Mesodermal cell (in vitro differentiated cells): ENCODE data around the gene TNFSF4.
"Not testable (repeated sequence)": the region's sequence is repeated elsewhere in the genome, so short reads cannot be mapped to it uniquely, and the experiment has no call there.

Source experiments
- H3K27ac ChIP-seq: 2 replicates; pipeline ENCODE4 v1.7.0; 2013; ENCODE audit warnings: mild to moderate bottlenecking, low read depth, low read length, moderate library complexity; ENCODE audit not compliant: severe bottlenecking
- H3K36me3 ChIP-seq: 2 replicates; pipeline ENCODE4 v1.7.1; 2013; ENCODE audit warnings: mild to moderate bottlenecking, low read length, moderate library complexity; ENCODE audit not compliant: control insufficient read depth, insufficient read depth
- H3K4me1 ChIP-seq: one replicate; pipeline ENCODE4 v1.7.1; 2013; ENCODE audit warnings: mild to moderate bottlenecking, low read length; ENCODE audit not compliant: insufficient read depth, control insufficient read depth, poor library complexity, severe bottlenecking
- H3K4me3 ChIP-seq: 2 replicates; pipeline ENCODE4 v1.7.0; 2013; ENCODE audit warnings: low read length, control low read depth, mild to moderate bottlenecking; ENCODE audit not compliant: insufficient read depth, poor library complexity, severe bottlenecking; ENCODE audit errors: extremely low read depth
- H3K9me3 ChIP-seq: 2 replicates; pipeline ENCODE4 v1.7.1; 2013; ENCODE audit warnings: mild to moderate bottlenecking, low read length, moderate library complexity; ENCODE audit not compliant: control insufficient read depth
- WGBS, 2 experiments: methylation state at CpG; one replicate each; pipeline ENCODE4 v1.1.5; 2013; ENCODE audit warnings: missing lambda C conversion rate in 2 of 2; ENCODE audit not compliant: insufficient coverage in 2 of 2; 5-methylcytosine and 5-hydroxymethylcytosine counted together

The TNFSF4 gene

DNA sequence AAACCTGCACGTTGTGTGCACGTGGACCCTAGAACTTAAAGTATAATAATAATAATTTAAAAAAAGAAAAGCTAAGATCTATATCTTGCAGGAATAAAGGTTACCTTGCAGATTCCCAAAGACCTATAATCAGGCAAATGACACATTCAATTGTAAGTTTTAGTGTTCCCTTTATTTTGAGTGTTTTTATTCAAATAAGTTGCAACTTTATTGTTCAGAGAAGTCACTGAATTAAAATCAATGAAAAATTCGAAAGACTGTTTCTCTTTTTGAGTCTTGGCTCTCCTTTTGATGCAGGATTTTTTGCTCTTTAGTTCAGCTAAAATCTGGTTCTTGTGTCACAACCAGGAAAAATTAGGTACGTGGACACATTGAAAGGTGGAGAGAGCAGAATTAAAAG is 27.8 kb upstream of the TNFSF4 start:
- Histone ChIP-seq H3K4me3 (no peak overlapping the region), H3K27ac (no peak overlapping the region), H3K36me3 (no peaks in the 10 kb centered on the region), H3K9me3 (no peaks in the 10 kb centered on the region), H3K4me1 (no peaks in the 10 kb centered on the region)
- WGBS, 2 experiments, result 81 to 85% methylated on average over 2 of the region's 4 CpGs

DNA sequence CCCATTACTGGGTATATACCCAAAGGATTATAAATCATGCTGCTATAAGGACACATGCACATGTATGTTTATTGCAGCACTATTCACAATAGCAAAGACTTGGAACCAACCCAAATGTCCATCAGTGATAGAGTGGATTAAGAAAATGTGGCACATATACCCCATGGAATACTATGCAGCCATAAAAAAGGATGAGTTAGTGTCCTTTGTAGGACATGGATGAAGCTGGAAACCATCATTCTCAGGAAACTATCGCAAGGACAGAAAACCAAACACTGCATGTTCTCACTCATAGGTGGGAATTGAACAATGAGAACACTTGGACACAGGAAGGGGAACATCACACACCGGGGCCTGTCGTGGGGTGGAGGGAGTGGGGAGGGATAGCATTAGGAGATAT is 27.3 kb upstream of the TNFSF4 start:
- no CpG with 5 or more reads among the region's 3 CpGs for WGBS, 2 experiments
- H3K4me1 ChIP-seq, H3K36me3 ChIP-seq, H3K4me3 ChIP-seq, H3K27ac ChIP-seq, H3K9me3 ChIP-seq: not testable (repeated sequence)

DNA sequence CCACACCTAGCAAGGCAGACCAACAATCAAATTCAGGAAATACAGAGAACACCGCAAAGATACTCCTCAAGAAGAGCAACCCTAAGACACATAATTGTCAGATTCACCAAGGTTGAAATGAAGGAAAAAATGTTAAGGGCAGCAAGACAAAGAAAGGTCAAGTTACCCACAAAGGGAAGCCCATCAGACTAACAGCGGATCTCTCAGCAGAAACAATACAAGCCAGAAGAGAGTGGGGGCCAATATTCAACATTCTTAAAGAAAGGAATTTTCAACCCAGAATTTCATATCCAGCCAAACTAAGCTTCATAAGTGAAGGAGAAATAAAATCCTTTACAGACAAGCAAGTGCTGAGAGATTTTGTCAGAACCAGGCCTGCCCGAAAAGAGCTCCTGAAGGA is 21.9 kb upstream of the TNFSF4 start:
- not testable (repeated sequence) for H3K4me1 ChIP-seq, H3K4me3 ChIP-seq, H3K9me3 ChIP-seq, H3K36me3 ChIP-seq, H3K27ac ChIP-seq
- WGBS, 2 experiments, result 86 to 100% methylated on average over 1 of the region's 3 CpGs

DNA sequence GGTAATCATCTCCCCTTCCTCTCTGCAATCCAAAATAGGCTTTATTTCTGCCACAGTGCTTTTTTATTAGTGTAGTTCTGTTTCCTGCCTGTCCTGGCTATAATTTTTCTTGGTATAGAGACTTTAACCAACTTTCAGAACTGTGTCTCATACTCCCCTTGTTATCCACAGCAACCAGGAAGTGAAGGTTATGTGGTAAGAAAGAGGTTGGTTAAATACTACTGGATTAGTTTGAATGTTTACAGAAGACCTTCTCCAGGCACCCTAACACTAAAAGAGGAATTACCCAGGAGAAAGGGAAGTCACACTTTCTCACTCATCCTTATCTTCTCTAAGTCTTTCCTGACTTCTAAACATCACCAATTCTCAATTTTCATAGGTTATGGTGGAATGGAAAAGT is 17.8 kb upstream of the TNFSF4 start:
- Histone ChIP-seq H3K9me3 (peaks cover 8% of the 10 kb centered on the region), H3K27ac (no peak overlapping the region), H3K4me3 (no peak overlapping the region), H3K4me1 (no peaks in the 10 kb centered on the region), H3K36me3 (no peaks in the 10 kb centered on the region)

DNA sequence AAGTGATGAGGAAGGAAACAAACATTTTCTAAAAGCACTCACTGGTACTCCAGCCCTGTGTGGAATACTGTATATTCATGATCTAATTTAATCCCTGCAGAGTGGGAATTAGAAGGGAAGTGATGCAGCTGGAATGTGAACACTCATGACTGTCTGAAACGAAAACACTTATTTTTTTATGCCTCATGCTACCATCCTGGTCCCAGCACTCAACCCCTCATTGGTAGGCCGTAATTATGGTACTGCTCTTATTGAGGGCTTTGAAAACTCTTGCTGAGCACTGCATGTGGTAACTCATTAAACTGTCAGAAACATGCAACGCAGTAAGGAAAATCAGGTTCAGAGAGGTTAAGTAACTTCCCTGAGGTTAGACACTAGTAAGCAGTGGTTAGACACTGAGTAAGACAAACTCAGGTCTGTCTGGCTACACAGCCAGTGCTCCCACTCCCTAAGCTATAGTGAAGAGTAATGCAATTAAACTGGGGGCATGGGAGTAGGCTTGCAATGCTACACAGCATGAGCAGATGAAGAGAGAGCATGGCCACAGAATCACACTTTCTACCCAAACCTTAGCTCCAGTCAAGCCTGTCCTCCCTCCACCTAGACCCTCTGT is 17.3 kb upstream of the TNFSF4 start:
- Histone ChIP-seq H3K4me1 (no peaks in the 10 kb centered on the region), H3K9me3 (peaks cover 8% of the 10 kb centered on the region), H3K27ac (no peak overlapping the region), H3K36me3 (no peaks in the 10 kb centered on the region), H3K4me3 (no peak overlapping the region)
- 77 to 100% methylated on average over 1 to 2 of the region's 3 CpGs for WGBS, 2 experiments

DNA sequence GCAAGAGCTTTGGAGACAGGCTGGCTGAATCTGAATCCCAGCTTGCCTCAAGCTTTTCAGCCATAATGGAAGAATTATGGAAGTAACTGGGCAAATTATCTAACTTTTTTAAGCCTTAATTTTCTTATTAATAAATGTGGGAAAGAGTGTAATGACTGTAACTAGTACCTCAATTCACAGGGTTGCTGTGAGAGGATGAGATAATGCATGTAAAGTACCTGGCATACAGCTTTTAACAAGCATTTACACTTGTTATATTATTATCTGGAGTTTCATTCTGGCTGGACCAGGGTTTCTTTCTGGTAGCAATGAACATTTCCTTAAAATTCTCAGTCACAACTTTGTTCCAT is 15.9 kb upstream of the TNFSF4 start:
- no peak overlapping the region for H3K27ac ChIP-seq
- no peaks in the 10 kb centered on the region for H3K4me1 ChIP-seq
- H3K9me3 ChIP-seq, result peaks cover 8% of the 10 kb centered on the region
- H3K4me3 ChIP-seq, result no peak overlapping the region
- no peaks in the 10 kb centered on the region for H3K36me3 ChIP-seq

DNA sequence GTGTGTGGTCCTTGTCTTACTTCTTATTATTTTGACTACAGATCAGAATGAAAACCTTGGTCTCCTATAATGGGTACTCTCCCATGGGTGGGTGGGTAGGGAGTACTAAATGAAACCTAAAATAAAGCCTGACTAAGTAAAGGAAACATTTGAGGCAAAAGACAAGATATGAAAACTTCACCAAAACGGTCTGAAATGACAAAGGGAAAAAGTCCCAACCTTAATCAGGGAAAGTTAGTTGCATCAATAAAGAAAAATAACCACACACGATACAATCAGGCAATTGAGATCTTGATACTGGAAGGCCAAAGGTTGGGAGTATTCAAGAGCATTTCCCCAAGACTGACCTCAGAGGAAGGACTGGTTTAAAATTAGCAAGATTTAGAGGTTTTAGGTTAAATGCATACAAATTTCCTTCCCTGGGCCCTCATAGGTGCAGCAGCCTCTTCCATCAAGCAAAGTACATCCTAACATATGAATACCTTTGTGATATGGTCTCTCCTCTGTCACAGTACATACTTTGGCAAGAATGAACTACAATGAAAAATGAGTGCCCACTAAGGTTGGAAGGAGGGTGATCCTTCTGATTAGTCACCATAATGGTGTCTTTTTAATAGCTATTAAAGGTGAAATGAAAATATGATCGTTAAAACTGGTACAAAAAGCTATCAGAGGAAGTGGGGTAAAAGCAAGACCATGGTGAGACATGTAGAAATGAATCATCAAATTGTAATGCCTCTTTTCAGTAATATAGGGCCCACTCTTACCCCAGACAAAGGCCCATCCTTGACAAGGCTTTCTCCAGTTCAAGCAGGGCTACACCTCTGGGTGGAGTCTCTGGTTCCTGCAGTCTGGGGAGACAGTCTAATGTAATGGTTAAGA is 15.3 kb upstream of the TNFSF4 start:
- Histone ChIP-seq H3K36me3 (no peaks in the 10 kb centered on the region), H3K27ac (no peak overlapping the region), H3K9me3 (peaks cover 2% of the 10 kb centered on the region), H3K4me3 (no peak overlapping the region), H3K4me1 (no peaks in the 10 kb centered on the region)
- WGBS, 2 experiments, result 60 to 80% methylated on average over 1 of the region's 3 CpGs

DNA sequence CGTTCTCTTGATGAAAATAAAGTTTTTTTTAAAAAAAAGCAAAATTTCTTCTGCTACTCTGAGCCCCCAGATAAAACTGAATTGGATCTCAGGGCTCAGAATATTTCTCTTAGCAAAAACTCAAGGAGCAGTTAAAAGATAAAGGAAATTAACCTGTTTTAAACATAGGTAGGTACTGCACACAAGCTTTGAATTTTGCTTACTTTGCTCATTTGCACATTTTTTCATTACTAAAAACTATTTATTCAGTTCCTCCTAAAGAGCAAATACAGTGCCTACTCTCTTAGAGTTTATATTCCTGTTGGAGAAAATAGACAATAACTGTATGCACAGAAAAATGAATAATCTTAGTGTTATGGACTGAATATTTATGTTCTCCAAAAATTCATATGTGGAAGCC is 13.0 kb upstream of the TNFSF4 start:
- Histone ChIP-seq H3K27ac (no peak overlapping the region), H3K36me3 (no peaks in the 10 kb centered on the region), H3K4me3 (no peak overlapping the region), H3K9me3 (no peaks in the 10 kb centered on the region), H3K4me1 (no peaks in the 10 kb centered on the region)
- WGBS, 2 experiments, result no CpG with 5 or more reads among the region's 1 CpG

DNA sequence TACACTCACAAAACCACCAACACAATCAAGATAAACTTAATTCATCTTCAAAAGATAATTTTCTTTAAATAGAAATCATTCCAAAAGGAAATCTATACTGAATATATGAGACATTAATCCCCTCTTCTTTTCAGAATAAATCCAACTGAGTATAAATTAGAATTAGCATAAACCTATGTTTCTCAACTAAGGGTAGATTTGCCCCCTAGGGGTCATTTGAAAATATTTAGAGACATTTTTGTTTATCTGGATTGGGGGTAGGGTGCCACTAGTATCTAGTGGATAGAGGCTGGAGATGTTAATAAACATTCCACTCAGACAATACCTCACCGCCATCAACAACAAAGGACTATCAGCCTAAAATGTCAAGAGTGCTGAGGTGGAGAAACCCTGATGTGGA is 6.5 kb upstream of the TNFSF4 start:
- no CpG with 5 or more reads among the region's 1 CpG for WGBS, 2 experiments
- Histone ChIP-seq H3K4me1 (no peaks in the 10 kb centered on the region), H3K27ac (no peak overlapping the region), H3K4me3 (no peak overlapping the region), H3K9me3 (no peaks in the 10 kb centered on the region), H3K36me3 (no peaks in the 10 kb centered on the region)

DNA sequence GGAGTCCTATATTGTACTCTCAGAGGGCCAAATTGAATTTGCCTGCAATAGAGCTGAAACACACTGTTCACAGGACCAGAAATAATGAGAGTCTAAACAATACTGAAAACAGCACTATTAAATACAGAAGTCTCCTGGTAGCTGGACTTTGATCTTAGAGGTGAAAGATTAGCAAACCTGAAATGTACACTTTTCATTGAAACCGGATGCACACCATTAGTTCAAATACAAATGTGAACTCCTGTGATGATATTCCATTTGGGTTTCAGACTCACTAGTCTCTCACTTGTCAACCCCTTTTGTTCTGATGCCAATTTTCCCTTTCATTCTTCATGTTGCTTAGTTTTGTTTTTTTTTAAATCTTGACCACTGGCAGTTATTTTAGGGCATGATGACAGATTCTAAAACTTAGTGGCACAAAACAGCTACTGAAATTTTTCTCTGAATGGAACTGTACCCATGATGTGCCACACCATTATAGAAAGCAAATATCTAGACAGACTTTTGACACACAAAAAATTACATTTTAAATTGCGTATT is 5.9 kb upstream of the TNFSF4 start:
- Histone ChIP-seq H3K4me1 (peaks cover 1% of the 10 kb centered on the region), H3K27ac (no peak overlapping the region), H3K4me3 (no peak overlapping the region), H3K36me3 (no peaks in the 10 kb centered on the region), H3K9me3 (no peaks in the 10 kb centered on the region)
- 100% methylated on average over 1 of the region's 2 CpGs; no CpG with 5 or more reads in 1 of the 2 experiments for WGBS, 2 experiments

DNA sequence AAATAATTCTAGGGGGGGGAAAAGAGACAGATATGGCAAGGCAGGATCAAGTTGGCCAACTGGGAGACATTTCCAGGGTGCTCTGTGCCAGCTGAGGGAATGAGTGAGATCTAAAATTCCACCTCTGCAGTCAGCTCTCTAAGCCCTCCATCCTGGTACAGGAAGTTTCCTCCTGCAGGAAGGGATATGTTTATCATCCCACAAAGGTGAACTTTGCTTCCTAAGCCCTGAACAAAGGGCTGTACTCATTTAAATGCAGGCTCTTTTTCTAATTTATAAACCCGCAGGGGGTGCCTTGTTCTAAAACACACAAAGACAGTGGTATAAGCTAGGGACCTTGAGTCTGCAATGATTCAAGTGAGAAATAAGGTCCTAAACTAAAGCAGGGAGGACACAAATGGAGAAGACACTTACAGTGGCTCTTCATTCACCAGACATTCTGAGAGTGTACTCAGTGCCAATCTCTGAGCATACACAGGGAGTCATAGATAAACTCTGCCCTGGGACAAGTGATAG is 3.6 kb upstream of the TNFSF4 start:
- 80% methylated on average over 1 of the region's 1 CpG; no CpG with 5 or more reads in 1 of the 2 experiments for WGBS, 2 experiments
- Histone ChIP-seq H3K27ac (no peak overlapping the region), H3K9me3 (no peaks in the 10 kb centered on the region)

More for the DNA sequence above, 3.6 kb upstream of the TNFSF4 start:
- Histone ChIP-seq H3K4me3 (no peak overlapping the region), H3K4me1 (peaks cover 13% of the 10 kb centered on the region), H3K36me3 (no peaks in the 10 kb centered on the region)
